Osteoblast (primary cell): ENCODE data around the gene PTH. TPM values are rescaled to one million over a fixed set of nuclear protein-coding genes. Genes with fewer than 3 reads are reported as not detected.

Experiments used
- DNase-seq: peaks from one replicate; pipeline ENCODE4 v3.0.0; 2011; ENCODE audit warnings: low spot score, mixed read lengths; ENCODE audit not compliant: insufficient read length; ENCODE audit errors: missing footprints
- H2AFZ ChIP-seq: 2 replicates; pipeline ENCODE4 v1.6.0; 2011; ENCODE audit warnings: mild to moderate bottlenecking, low read length
- H3K27ac ChIP-seq: 2 replicates; pipeline ENCODE4 v1.5.1; 2011; ENCODE audit warnings: mild to moderate bottlenecking, low read depth, low read length, moderate library complexity
- H3K27me3 ChIP-seq: 2 replicates; pipeline ENCODE4 v1.6.0; 2012; ENCODE audit warnings: mild to moderate bottlenecking, control low read depth, inconsistent platforms, low read length, moderate library complexity; ENCODE audit not compliant: insufficient read depth
- H3K36me3 ChIP-seq: 2 replicates; pipeline ENCODE4 v1.5.1; 2011; ENCODE audit warnings: mild to moderate bottlenecking, low read length, control low read depth, moderate library complexity; ENCODE audit not compliant: insufficient read depth
- H3K4me1 ChIP-seq: 2 replicates; pipeline ENCODE4 v1.5.1; 2011; ENCODE audit warnings: mild to moderate bottlenecking, low read length, control low read depth, moderate library complexity; ENCODE audit not compliant: insufficient read depth
- H3K4me2 ChIP-seq: 2 replicates; pipeline ENCODE4 v1.6.0; 2011; ENCODE audit warnings: mild to moderate bottlenecking, low read length; ENCODE audit not compliant: insufficient read depth
- H3K4me3 ChIP-seq: fragments of 200-600 bp; sonication (generic); 3 replicates; pipeline ENCODE4 v1.5.1; 2012; ENCODE audit warnings: mild to moderate bottlenecking, low read length, inconsistent platforms; ENCODE audit not compliant: insufficient read depth
- H3K79me2 ChIP-seq: 2 replicates; pipeline ENCODE4 v1.6.0; 2012; ENCODE audit warnings: mild to moderate bottlenecking, low read length, control low read depth, inconsistent platforms; ENCODE audit not compliant: insufficient read depth
- H3K9me3 ChIP-seq: 2 replicates; pipeline ENCODE4 v1.5.1; 2011; ENCODE audit warnings: low read depth, low read length, control low read depth
- H4K20me1 ChIP-seq: 2 replicates; pipeline ENCODE4 v1.6.0; 2012; ENCODE audit warnings: mild to moderate bottlenecking, low read length, control low read depth; ENCODE audit not compliant: insufficient read depth
- total RNA-seq: library from RNA; depleted of rRNA; stranded (reverse); fragments of >200 nt; gene quantifications from 2 replicates; pipeline ENCODE4 v1.2.3, GENCODE V29; 2012
- TF ChIP-seq, protein P1 (sequence below): IDR thresholded peaks from 2 replicates; pipeline ENCODE4 v1.5.1; 2011; ENCODE audit warnings: mild to moderate bottlenecking, low read depth, low read length, moderate library complexity; ENCODE audit errors: extremely low read depth

Gene PTH
- total RNA-seq, result not detected in 2 replicates

DNA sequence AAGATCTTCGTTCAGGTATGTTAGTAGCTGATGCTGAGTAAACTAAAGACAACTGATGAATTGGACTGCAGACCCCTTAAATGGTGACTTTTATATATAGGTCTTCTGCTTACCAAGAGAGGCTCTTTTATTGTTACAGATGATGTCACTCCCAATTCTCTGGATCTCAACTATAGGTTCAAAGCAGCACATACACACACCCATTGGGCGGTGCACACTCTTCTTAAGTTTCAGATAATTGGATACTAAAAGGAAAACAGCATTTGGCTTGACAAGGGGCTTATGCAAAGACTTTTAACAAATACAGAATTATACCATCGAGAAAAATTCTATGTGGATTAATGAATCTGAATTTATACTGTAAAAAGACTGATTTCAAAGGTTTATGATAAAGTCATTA, at the start of gene PTH:
Gene PTH, minus strand, starts transcription at position 69 of the 400 bp plus-strand sequence. CDS start 3,142 bp downstream, outside the sequence.
- no peak within 1 kb of the TSS for H3K4me3 ChIP-seq
- H3K36me3 ChIP-seq, result no peaks in the 10 kb centered on the region
- H3K4me2 ChIP-seq, result no peak within 1 kb of the TSS
- no peak for DNase-seq
- H3K27me3 ChIP-seq, result peaks cover 4% of the 10 kb centered on the region
- H3K4me1 ChIP-seq, result no peaks in the 10 kb centered on the region
- H3K9me3 ChIP-seq, result no peaks in the 10 kb centered on the region
- no peaks in the 10 kb centered on the region for H4K20me1 ChIP-seq
- TF ChIP-seq, protein P1, sequence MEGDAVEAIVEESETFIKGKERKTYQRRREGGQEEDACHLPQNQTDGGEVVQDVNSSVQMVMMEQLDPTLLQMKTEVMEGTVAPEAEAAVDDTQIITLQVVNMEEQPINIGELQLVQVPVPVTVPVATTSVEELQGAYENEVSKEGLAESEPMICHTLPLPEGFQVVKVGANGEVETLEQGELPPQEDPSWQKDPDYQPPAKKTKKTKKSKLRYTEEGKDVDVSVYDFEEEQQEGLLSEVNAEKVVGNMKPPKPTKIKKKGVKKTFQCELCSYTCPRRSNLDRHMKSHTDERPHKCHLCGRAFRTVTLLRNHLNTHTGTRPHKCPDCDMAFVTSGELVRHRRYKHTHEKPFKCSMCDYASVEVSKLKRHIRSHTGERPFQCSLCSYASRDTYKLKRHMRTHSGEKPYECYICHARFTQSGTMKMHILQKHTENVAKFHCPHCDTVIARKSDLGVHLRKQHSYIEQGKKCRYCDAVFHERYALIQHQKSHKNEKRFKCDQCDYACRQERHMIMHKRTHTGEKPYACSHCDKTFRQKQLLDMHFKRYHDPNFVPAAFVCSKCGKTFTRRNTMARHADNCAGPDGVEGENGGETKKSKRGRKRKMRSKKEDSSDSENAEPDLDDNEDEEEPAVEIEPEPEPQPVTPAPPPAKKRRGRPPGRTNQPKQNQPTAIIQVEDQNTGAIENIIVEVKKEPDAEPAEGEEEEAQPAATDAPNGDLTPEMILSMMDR, result no peak
- no peaks in the 10 kb centered on the region for H3K79me2 ChIP-seq
- H3K27ac ChIP-seq, result no peak within 1 kb of the TSS
- H2AFZ ChIP-seq, result no peak within 1 kb of the TSS

DNA sequence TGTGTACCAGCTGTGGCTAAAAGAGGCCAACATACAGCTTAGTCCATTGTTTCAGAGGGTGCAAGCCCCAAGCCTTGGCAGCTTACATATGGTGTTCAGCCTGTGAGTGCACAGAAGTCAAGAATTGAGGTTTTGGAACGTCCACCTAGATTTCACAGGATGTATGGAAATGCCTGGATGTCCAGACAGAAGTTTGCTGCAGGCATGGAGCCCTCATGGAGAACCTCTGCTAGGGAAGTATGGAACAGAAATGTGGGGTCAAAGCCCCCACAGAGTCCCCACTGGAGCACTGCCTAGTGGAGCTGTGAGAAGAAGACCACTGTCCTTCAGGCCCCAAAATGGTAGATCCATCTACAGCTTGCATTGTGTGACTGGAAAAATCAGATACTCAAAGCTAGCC, 42.2 kb upstream of the PTH start:
- Histone ChIP-seq H3K4me3 (no peak overlapping the region), H3K27me3 (no peaks in the 10 kb centered on the region), H3K79me2 (no peaks in the 10 kb centered on the region), H3K9me3 (no peaks in the 10 kb centered on the region), H3K27ac (no peak overlapping the region), H3K36me3 (no peaks in the 10 kb centered on the region), H4K20me1 (no peaks in the 10 kb centered on the region), H3K4me1 (no peaks in the 10 kb centered on the region), H2AFZ (no peak overlapping the region), H3K4me2 (no peak overlapping the region)
- DNase-seq, result no peak
- TF ChIP-seq, protein P1, result no peak

DNA sequence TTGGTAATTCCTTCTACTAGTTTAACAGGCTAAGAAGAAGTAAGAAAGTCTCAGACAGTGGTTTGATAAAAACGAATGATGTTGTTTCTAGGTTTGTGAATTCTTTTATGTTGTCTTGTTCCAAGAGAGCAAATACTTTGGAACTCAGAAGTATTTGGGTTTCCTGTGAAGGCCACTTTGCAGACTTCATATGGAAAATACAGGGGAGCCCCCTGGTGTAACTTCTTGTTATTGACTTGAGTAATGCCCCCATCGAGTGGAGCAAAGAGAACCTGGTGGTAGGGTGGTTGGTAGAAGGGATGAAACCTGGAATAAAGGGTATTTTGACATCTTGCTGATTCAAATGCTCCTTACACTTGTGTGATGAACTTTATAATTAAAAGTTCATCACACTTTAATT, 40.0 kb upstream of the PTH start:
- Histone ChIP-seq H3K79me2 (no peaks in the 10 kb centered on the region), H3K27ac (no peak overlapping the region), H4K20me1 (no peaks in the 10 kb centered on the region), H3K4me1 (no peaks in the 10 kb centered on the region), H3K36me3 (no peaks in the 10 kb centered on the region), H3K9me3 (no peaks in the 10 kb centered on the region), H2AFZ (no peak overlapping the region), H3K4me2 (no peak overlapping the region), H3K27me3 (no peaks in the 10 kb centered on the region), H3K4me3 (no peak overlapping the region)
- TF ChIP-seq, protein P1, result peak; percentile 18
- DNase-seq, result no peak

DNA sequence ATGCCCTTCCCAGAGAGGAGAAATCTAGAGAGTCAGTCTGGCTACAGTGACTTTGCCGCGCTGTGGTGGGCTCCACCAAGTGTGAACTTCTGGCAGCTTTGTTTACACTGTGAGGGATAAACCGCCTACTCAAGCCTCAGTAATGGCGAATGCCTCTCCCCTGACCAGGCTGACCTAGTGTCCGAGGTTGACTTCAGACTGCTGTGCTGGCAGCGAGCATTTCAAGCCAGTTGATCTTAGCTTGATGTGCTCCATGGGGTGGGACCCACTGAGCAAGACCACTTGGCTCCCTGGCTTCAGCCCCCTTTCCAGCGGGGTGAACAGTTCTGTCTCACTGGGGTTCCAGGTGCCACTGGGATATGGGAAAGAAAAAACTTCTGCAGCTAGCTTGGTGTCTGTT, 38.6 kb upstream of the PTH start:
- no peak overlapping the region for H3K4me3 ChIP-seq
- no peaks in the 10 kb centered on the region for H3K36me3 ChIP-seq
- H3K4me1 ChIP-seq, result no peaks in the 10 kb centered on the region
- no peaks in the 10 kb centered on the region for H3K9me3 ChIP-seq
- no peaks in the 10 kb centered on the region for H3K79me2 ChIP-seq
- H4K20me1 ChIP-seq, result no peaks in the 10 kb centered on the region
- TF ChIP-seq, protein P1, result no peak
- H3K27ac ChIP-seq, result no peak overlapping the region
- H3K4me2 ChIP-seq, result no peak overlapping the region
- H2AFZ ChIP-seq, result no peak overlapping the region
- DNase-seq, result no peak
- no peaks in the 10 kb centered on the region for H3K27me3 ChIP-seq
